HG03571 (cell line): Measurements from ENCODE around the gene ATP10D.

Experiments
- ATAC-seq: cut with Tn5 transposase; IDR thresholded peaks from one replicate; pipeline ENCODE4 v1.9.1; 2021; ENCODE audit not compliant: unreplicated experiment

Gene ATP10D

GRCh38 chr4:47485047-47485692, at the start of gene ATP10D:
Gene ATP10D (plus strand): TSS chr4:47485275. CDS start chr4:47512541, 27,266 bp downstream.
- ATAC-seq, result peak; percentile 95

DNA sequence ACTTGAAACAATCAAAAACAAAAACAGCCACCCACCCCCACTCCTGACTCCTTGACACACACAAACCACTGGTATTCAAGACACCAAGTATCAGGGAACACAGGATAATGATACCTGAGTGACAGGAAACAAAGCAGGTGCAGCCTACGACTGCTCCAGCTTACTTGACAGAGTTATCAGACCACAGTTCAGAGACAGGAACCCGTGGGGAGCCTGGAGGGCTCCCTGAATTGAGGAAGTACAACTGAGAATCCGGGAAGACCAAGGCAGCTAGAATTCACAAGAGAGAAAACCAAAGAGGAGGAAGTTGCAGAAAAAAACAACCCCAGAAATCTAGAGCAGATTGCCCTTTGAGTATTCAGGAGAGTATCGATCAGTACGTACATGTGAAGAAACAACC, 42.1 kb upstream of the ATP10D start:
- no peak for ATAC-seq

DNA sequence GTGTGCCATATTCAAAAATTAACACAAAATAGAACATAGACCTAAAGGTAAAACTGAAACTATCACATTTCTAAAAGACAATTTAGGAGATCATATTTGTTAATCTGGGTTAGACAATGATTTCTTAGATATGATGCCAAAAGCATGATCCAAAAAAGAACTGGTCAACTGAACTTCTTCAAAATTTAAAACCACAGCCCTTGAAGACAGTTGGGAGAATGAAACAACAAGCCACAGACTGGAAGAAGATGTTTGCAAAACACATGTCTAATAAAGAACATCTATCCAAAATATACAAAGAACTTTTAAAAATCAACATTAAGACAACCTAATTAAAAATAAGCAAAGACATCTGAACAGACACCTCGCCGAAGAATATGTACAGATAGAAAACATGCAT, 41.0 kb upstream of the ATP10D start:
- ATAC-seq, result no peak

DNA sequence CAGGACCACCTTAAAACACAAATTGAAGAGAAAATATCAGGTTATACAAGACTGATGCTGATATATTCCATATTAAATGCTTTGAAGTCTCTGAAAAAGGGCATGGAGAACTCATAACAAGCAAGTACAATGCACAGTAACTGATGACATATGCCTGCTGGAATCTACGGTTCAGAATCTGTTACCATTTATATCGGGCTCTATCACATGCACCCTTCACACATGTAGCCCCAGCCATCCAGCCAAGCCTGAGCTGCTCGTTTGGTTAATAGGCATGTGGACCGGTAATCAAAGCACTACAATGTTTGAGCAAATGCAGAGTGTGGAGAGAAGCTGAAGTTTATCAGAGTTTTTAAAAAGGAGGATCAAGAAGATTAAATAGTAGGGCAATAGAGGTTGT, 33.4 kb upstream of the ATP10D start:
- ATAC-seq, result no peak

GRCh38 chr4:47462799-47463234, 22.3 kb upstream of the ATP10D start:
- peak; percentile 0 for ATAC-seq

GRCh38 chr4:47463235-47463956, 21.7 kb upstream of the ATP10D start, which contains the start of gene COMMD8:
Gene COMMD8 (minus strand): TSS chr4:47463702. CDS start chr4:47463651, 51 bp downstream.
- peak; percentile 89 for ATAC-seq

- peak; percentile 27 for ATAC-seq
These were observed 20.1 kb upstream of the ATP10D start for GRCh38 chr4:47465004-47465403.

- ATAC-seq, result no peak
These were observed 18.9 kb upstream of the ATP10D start for GRCh38 chr4:47466056-47466785.

DNA sequence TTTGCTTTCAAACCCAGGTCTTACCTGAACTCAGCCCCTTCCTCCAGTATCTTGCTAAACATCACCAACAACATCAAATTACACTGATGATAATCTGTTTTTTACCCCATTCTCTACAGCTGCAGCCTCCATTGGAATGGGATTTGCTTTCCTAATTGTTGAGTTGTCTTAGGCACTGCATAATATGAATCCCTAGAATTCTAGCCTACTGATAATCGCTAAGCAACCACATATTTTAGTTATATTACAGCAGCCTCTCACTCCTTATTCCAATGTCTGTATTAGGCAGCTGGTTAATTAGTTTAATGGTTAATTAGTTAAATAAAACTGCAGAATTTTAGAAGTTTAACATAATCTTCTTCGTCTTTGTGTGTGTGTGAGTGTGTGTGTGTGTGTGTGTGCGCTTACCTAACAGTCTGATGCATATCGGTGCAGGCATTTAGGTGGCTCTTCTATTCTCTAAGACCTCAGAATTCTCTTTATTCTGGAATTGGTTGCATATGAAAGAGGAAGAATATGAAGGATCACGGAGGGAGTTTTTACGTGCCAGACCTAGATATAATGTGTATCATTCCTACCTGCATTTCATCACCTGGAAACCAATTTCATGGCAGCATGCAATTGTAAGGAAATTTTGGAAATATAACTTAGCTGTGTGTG, 16.2 kb upstream of the ATP10D start:
- ATAC-seq, result no peak

DNA sequence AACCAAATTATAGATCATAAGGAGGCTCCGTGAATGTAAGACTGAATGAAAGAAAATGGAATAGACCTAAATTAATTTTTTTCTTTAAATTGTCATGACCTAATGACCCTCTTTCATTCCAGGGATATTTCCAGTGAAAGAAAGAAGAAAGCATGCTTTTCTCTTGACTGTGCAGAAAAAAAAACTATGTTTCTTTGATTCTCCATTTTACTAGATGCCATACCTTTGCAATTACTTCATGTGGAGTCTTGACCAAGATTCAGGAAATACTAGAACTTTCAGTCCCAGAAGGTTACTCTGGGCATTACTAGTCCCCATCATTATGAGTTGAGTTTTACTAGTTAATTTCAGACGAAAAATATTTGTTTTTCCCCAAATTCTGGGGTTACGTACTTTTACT, 15.1 kb upstream of the ATP10D start:
- no peak for ATAC-seq

DNA sequence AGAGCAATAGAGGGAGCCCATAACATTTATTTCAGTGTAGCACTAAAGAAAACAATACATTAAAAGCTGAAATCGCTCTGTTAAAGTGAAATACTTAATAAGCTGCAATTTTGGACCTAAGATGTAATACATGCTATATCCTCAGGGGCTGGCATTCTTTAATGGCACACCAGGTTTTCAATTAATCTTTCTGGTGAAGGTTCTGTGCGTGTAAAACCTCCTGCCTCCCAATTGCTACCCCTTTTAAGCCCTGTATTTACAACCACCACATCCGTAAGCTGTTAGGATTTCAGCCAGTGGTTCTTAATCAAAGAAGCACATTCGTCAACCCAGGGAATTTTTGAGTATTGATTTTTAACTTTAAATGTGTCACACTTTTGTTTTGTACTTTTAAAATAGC, 14.0 kb upstream of the ATP10D start:
- no peak for ATAC-seq

DNA sequence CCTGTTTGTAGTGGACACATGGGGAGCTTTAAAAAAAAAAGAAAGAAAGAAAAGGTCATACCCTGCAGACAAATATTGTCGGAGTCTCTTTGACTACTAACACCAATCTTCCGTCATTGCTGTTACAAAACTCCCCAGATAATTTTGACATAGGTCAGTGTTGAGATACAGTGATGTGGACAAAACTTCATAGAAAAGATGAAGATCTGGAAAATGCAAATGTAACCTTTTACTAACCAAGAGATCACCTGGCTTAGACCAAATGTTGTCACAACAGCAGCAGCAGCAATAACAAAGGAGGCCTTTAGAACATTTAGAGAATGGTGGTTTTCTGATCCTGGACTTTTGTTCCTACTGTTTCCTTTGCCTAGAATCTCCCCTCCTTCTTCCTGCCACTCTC, 13.5 kb upstream of the ATP10D start:
- ATAC-seq, result no peak

- ATAC-seq, result no peak
These were observed 11.8 kb upstream of the ATP10D start for GRCh38 chr4:47473141-47473750.

- no peak for ATAC-seq
These were observed 10.3 kb upstream of the ATP10D start for GRCh38 chr4:47474799-47475198.

GRCh38 chr4:47475411-47475810, 9.7 kb upstream of the ATP10D start:
- no peak for ATAC-seq

- ATAC-seq, result no peak
These were observed 6.3 kb upstream of the ATP10D start for GRCh38 chr4:47478804-47479203.

DNA sequence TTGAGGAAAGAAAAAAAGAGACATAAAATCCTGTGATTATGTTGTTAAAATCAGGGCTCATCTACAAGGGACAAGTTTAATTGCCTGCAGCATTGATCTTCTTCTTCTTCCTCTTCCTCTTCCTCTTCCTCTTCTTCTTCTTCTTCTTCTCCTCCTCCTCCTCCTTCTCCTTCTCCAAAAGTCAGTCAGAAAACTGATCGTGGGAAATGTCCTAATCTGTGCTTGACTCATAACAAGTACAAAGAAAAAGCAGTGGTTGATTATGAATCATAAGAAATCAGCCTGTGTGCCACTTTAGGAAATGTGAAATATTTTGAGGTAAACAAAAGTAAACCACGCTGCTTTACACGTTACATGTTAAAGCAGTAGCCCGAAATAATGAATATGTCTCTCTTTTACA, 2.7 kb upstream of the ATP10D start:
- no peak for ATAC-seq

DNA sequence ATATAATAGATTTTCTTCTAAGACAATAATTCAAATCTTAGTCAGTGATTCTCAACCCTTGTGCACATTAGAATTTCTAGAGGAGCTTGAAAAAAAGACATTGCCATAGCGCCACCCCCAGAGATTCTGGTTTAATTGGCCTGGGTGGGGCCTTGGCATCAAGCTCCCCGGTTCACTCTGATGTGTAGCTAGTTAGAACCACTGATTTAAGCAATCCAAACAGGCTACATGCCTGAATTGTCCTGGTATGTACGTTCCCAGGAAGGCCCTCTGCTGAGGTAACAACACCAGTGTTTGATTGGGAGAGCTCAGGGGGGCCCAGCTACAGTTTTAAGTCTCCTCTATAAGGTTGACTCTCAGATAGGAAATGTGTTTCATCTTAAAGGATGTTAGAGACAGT, 1.3 kb upstream of the ATP10D start:
- no peak for ATAC-seq

DNA sequence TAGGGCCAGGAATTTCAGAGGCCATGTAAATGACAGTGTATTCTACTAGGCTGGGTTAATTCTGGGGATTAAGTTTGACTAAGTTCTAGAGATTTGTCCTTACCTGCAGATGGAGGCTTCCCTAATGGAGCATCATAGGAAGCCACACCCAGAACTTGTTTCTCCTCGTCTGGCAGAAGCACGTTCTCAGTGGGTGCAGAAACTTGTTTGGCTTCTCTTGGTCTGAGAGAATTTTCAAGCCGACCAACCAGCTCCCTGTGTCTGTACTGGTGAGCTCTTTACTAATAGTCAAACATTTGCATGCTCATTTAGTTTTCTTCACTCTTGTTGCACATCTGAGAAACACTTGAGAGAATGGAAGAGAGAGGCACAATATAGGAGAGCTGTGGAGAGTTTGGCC, 907 bp upstream of the ATP10D start:
- ATAC-seq, result no peak

- ATAC-seq, result no peak
These were observed 693 bp downstream of the ATP10D start for GRCh38 chr4:47485768-47486167.

GRCh38 chr4:47486231-47486673, 1.2 kb downstream of the ATP10D start:
- no peak for ATAC-seq
